SK-N-SH (cell line): ENCODE measurements around the gene ABR. TPM values are rescaled to one million over a fixed set of nuclear protein-coding genes. Genes with fewer than 3 reads are reported as not detected.

Experiments
- CTCF ChIA-PET: fragments of 300-600, 350-600 bp; formaldehyde crosslinking; extraction: SDS; loops from one replicate; lab custom pipeline; 2021; lab: Yijun Ruan, JAX
- POLR2A ChIA-PET: fragments of 350-600 bp; sonication (Branson Sonifier 250); formaldehyde crosslinking; extraction: SDS; loops from one replicate; lab custom pipeline; 2020; ENCODE audit warnings: antibody characterized with exemption, inconsistent platforms; lab: Yijun Ruan, JAX
- DNase-seq: peaks from one replicate; pipeline ENCODE4 v3.0.0; 2012
- H2AFZ ChIP-seq: fragments of 200-600 bp; sonication (generic); 2 replicates; pipeline ENCODE4 v1.8.1; 2016; ENCODE audit warnings: antibody characterized with exemption, mild to moderate bottlenecking, low read depth
- H3F3A ChIP-seq: fragments of 200-600 bp; sonication (generic); replicated peaks from 2 replicates; pipeline ENCODE3; 2016; ENCODE audit warnings: antibody characterized with exemption, mild to moderate bottlenecking; ENCODE audit not compliant: insufficient read depth
- H3K27ac ChIP-seq, 2 experiments: fragments of 200-500 bp in 1 of 2; fragments of 200-600 bp in 1 of 2; sonication (Bioruptor generic) in 1 of 2; sonication (generic), shearing (Covaris generic) in 1 of 2; 2 replicates each; pipeline versions ENCODE4 v1.5.1 to v1.6.1; 2014 to 2016; ENCODE audit warnings: low read depth in 2 of 2, inconsistent platforms in 1 of 2, low read length in 1 of 2, mild to moderate bottlenecking in 1 of 2, mixed read lengths in 1 of 2
- H3K27me3 ChIP-seq: fragments of 200-600 bp; sonication (generic), shearing (Covaris generic); 2 replicates; pipeline ENCODE4 v1.6.1; 2016; ENCODE audit warnings: mixed run types; ENCODE audit not compliant: insufficient read depth
- H3K36me3 ChIP-seq, 2 experiments: fragments of 200-500 bp in 1 of 2; fragments of 200-600 bp in 1 of 2; sonication (Bioruptor generic) in 1 of 2; sonication (generic) in 1 of 2; replicated peaks in 1 of 2; 2 replicates each; pipeline versions ENCODE3 to v1.5.1; 2014 to 2016; ENCODE audit warnings: low read length in 1 of 2, mild to moderate bottlenecking in 1 of 2; ENCODE audit not compliant: insufficient read depth in 2 of 2, control insufficient read depth in 1 of 2
- H3K4me1 ChIP-seq, 2 experiments: fragments of 200-500 bp in 1 of 2; fragments of 200-600 bp in 1 of 2; sonication (Bioruptor generic) in 1 of 2; sonication (generic), shearing (Covaris generic) in 1 of 2; 2 replicates each; pipeline versions ENCODE4 v1.5.1 to v1.6.1; 2014 to 2016; ENCODE audit warnings: low read depth in 1 of 2, low read length in 1 of 2, mixed run types in 1 of 2; ENCODE audit not compliant: insufficient read depth in 2 of 2, control insufficient read depth in 1 of 2
- H3K4me2 ChIP-seq: fragments of 200-600 bp; sonication (generic), shearing (Covaris generic); 2 replicates; pipeline ENCODE4 v1.6.1; 2017; ENCODE audit warnings: mixed run types
- H3K4me3 ChIP-seq, 2 experiments: fragments of 200-500 bp in 1 of 2; fragments of 200-600 bp in 1 of 2; sonication (Bioruptor generic) in 1 of 2; sonication (generic), shearing (Covaris generic) in 1 of 2; 2 replicates each; pipeline versions ENCODE4 v1.5.1 to v1.8.1; 2014 to 2016; ENCODE audit warnings: low read depth in 2 of 2, inconsistent platforms in 1 of 2, low read length in 1 of 2, mild to moderate bottlenecking in 1 of 2, mixed read lengths in 1 of 2, moderate library complexity in 1 of 2
- H3K79me2 ChIP-seq: fragments of 200-600 bp; sonication (generic); 2 replicates; pipeline ENCODE4 v1.8.1; 2017; ENCODE audit warnings: mild to moderate bottlenecking; ENCODE audit not compliant: insufficient read depth
- H3K9ac ChIP-seq: fragments of 200-600 bp; sonication (generic); 2 replicates; pipeline ENCODE4 v1.6.1; 2017; ENCODE audit warnings: mixed run types
- H3K9me2 ChIP-seq: fragments of 200-600 bp; sonication (generic); 2 replicates; pipeline ENCODE4 v1.6.1; 2017; ENCODE audit warnings: mixed run types
- H3K9me3 ChIP-seq: fragments of 200-600 bp; sonication (generic); 2 replicates; pipeline ENCODE4 v1.6.1; 2017; ENCODE audit warnings: mixed run types, mild to moderate bottlenecking, moderate library complexity
- H4K20me1 ChIP-seq: fragments of 200-600 bp; sonication (generic); 2 replicates; pipeline ENCODE4 v1.6.1; 2017; ENCODE audit warnings: mild to moderate bottlenecking, mixed run types; ENCODE audit not compliant: insufficient read depth
- EP300 ChIP-seq, 2 experiments: IDR thresholded peaks; 2 replicates each; pipeline versions ENCODE4 v1.4.0 to v1.6.1; 2012; ENCODE audit warnings: borderline replicate concordance in 1 of 2, low read depth in 1 of 2, low read length in 1 of 2
- EZH2phosphoT487 ChIP-seq: fragments of 200-600 bp; sonication (generic); IDR thresholded peaks from 2 replicates; pipeline ENCODE4 v1.6.1; 2017; ENCODE audit warnings: low read depth, mixed run types, mild to moderate bottlenecking, antibody characterized with exemption, moderate library complexity, borderline replicate concordance
- FOSL2 ChIP-seq: IDR thresholded peaks from 2 replicates; pipeline ENCODE4 v1.4.0; 2012; ENCODE audit warnings: low read depth, mild to moderate bottlenecking, moderate library complexity, borderline replicate concordance
- FOXJ3 ChIP-seq: sonication (generic); formaldehyde crosslinking; IDR thresholded peaks from 2 replicates; pipeline ENCODE4 v1.5.1; 2020; ENCODE audit warnings: mild to moderate bottlenecking, missing genetic modification reagents
- GABPA ChIP-seq: IDR thresholded peaks from 2 replicates; pipeline ENCODE4 v1.4.0; 2012; ENCODE audit warnings: low read depth, mild to moderate bottlenecking
- GATA2 ChIP-seq: sonication (generic); formaldehyde crosslinking; IDR thresholded peaks from 2 replicates; pipeline ENCODE4 v1.5.0; 2020; ENCODE audit warnings: mild to moderate bottlenecking, missing genetic modification reagents
- JUND ChIP-seq: IDR thresholded peaks from 2 replicates; pipeline ENCODE4 v1.4.0; 2012
- MEF2A ChIP-seq: IDR thresholded peaks from 2 replicates; pipeline ENCODE4 v1.4.0; 2012; ENCODE audit warnings: low read depth, borderline replicate concordance
- NRF1 ChIP-seq: IDR thresholded peaks from 2 replicates; pipeline ENCODE4 v1.6.1; 2012; ENCODE audit warnings: low read depth, mild to moderate bottlenecking, low read length
- POLR2AphosphoS5 ChIP-seq: IDR thresholded peaks from 2 replicates; pipeline ENCODE4 v1.6.1; 2012; ENCODE audit warnings: low read depth, low read length
- RAD21 ChIP-seq: IDR thresholded peaks from 2 replicates; pipeline ENCODE4 v1.6.1; 2012; ENCODE audit warnings: mild to moderate bottlenecking, low read length
- RCOR1 ChIP-seq: fragments of 150-350 bp; IDR thresholded peaks from 2 replicates; pipeline ENCODE4 v1.6.1; 2017; ENCODE audit warnings: antibody characterized with exemption, low read length
- RFX5 ChIP-seq: IDR thresholded peaks from 2 replicates; pipeline ENCODE4 v1.6.1; 2012; ENCODE audit warnings: mild to moderate bottlenecking, improper control_type of control experiment, low read length
- RXRA ChIP-seq: IDR thresholded peaks from 2 replicates; pipeline ENCODE4 v1.4.0; 2012; ENCODE audit warnings: low read depth, mild to moderate bottlenecking, borderline replicate concordance
- SIN3A ChIP-seq: IDR thresholded peaks from 2 replicates; pipeline ENCODE4 v1.6.1; 2012; ENCODE audit warnings: low read depth, mild to moderate bottlenecking, low read length, moderate library complexity, borderline replicate concordance
- SMC3 ChIP-seq: IDR thresholded peaks from 2 replicates; pipeline ENCODE4 v1.6.1; 2012; ENCODE audit warnings: low read depth, low read length, improper control_type of control experiment
- TAF1 ChIP-seq: IDR thresholded peaks from 2 replicates; pipeline ENCODE4 v1.6.1; 2012; ENCODE audit warnings: low read depth, mild to moderate bottlenecking, low read length, moderate library complexity, borderline replicate concordance
- TCF12 ChIP-seq: IDR thresholded peaks from 2 replicates; pipeline ENCODE4 v1.4.0; 2012
- TEAD4 ChIP-seq: IDR thresholded peaks from 2 replicates; pipeline ENCODE4 v1.4.0; 2012; ENCODE audit warnings: mild to moderate bottlenecking, borderline replicate concordance; ENCODE audit not compliant: insufficient read depth
- WGBS: methylation state at CpG from one replicate; pipeline ENCODE4 v1.1.6; 2017; ENCODE audit warnings: low lambda C conversion rate; 5-methylcytosine and 5-hydroxymethylcytosine counted together
- polyA plus RNA-seq, 3 experiments: library from polyadenylated mRNA; depleted of rRNA; stranded (reverse); fragments of >200 nt; gene quantifications; 2 replicates each; pipeline ENCODE4 v1.2.3, GENCODE V29; 2012
- TF ChIP-seq, protein P1 (sequence below): fragments of 150-350 bp; IDR thresholded peaks from 2 replicates; pipeline ENCODE4 v1.6.1; 2016; ENCODE audit warnings: mild to moderate bottlenecking, low read depth, low read length
- TF ChIP-seq, protein P2 (sequence below): IDR thresholded peaks from 2 replicates; pipeline ENCODE4 v1.4.0; 2012; ENCODE audit warnings: low read depth, borderline replicate concordance
- TF ChIP-seq, protein P3 (sequence below): IDR thresholded peaks from 2 replicates; pipeline ENCODE4; 2012

Gene ABR
- polyA plus RNA-seq, 1 of the 3 experiments (the other 2 are of a cell fraction), result 117 TPM

DNA sequence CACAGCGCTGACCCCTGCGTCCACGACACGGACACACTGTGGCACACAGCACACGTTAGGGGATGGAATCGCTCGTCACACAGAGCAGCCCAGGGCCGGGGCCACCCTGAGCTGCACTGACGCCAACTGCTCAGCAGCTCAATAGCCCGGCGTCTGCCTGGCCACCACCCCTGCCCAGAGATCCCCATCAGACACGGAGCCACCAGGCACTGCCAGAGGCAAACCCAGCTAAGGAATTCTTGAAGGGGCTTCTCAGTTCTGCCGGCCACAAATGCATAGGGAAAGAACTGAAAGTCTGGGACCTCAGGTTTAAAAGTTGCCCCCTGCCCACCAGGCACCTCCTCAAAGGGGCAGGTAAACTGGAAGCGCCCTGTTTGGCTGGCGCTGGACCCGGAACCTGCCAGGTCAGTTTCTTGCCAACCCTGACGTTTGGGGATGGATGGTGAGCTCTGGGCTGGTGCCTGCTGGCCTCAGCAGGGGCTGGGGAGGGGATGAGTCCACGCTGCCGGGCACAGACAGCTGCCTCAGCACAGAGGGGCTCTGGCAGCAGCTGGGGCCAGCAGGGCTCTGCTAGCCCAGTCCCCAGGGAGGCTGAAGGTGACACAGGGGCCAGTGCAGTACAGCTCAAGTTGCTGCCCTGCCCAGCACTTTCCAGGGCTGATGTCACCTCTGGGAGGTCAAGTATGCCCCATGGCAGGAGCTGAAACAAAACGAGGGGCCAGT, 149.7 kb downstream of the ABR start (continued):
- TF ChIP-seq, protein P1, sequence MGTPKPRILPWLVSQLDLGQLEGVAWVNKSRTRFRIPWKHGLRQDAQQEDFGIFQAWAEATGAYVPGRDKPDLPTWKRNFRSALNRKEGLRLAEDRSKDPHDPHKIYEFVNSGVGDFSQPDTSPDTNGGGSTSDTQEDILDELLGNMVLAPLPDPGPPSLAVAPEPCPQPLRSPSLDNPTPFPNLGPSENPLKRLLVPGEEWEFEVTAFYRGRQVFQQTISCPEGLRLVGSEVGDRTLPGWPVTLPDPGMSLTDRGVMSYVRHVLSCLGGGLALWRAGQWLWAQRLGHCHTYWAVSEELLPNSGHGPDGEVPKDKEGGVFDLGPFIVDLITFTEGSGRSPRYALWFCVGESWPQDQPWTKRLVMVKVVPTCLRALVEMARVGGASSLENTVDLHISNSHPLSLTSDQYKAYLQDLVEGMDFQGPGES, result no peak
- TF ChIP-seq EP300 (IDR thresholded peaks at IDR 0.05; ENCODE audit: borderline replicate concordance in 1 of 2, low read depth in 1 of 2, low read length in 1 of 2) (no peak), FOSL2 (no peak), JUND (no peak)
- TF ChIP-seq, protein P2, sequence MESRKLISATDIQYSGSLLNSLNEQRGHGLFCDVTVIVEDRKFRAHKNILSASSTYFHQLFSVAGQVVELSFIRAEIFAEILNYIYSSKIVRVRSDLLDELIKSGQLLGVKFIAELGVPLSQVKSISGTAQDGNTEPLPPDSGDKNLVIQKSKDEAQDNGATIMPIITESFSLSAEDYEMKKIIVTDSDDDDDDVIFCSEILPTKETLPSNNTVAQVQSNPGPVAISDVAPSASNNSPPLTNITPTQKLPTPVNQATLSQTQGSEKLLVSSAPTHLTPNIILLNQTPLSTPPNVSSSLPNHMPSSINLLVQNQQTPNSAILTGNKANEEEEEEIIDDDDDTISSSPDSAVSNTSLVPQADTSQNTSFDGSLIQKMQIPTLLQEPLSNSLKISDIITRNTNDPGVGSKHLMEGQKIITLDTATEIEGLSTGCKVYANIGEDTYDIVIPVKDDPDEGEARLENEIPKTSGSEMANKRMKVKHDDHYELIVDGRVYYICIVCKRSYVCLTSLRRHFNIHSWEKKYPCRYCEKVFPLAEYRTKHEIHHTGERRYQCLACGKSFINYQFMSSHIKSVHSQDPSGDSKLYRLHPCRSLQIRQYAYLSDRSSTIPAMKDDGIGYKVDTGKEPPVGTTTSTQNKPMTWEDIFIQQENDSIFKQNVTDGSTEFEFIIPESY, result no peak
- TF ChIP-seq, all 33 proteins: peak for 0

DNA sequence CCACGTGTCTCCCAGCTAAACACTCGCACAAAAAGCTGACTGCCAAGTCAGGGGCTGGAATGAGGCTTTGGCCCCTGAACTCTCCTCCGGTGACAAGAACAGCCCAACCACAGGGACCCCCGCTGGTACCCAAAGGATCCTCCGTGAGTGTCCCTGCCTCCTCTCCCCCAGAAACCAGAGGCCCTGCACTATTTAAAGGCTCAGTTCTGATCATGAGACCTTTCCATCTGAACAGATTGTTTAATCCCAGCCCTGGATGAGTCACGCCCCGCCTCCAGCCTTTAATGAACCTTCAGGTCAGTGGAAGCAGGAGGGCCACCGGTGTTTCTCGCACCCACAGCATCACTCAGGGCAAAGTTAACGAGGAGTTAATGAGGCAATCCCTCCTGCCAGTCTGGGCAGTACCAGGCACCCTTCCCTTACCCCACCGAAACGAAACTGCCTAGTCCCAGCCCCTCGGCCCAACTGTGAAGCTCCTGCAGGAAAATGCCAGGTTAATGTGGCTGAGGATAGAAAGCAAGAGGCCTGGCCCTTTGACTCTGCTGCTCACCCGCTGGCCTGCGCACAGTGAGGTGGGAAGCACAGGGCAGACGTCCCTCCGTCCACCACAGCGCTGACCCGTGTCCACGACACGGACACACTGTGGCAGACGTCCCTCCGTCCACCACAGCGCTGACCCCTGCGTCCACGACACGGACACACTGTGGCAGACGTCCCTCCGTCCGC, 150.4 kb downstream of the ABR start:
- no peak overlapping the region for H3K4me3 ChIP-seq
- peaks cover 6% of the 10 kb centered on the region for H3F3A ChIP-seq
- H3K27ac ChIP-seq, result peak overlapping the region in 1 of 2 experiments; percentile 94; a peak in 2 of 4 replicates
- WGBS, result 81% methylated on average over 19 of the region's 30 CpGs
- no peak overlapping the region for H3K4me2 ChIP-seq
- H3K36me3 ChIP-seq, result peaks cover 2 to 19% of the 10 kb centered on the region in 2 experiments
- DNase-seq, result no peak
- ChIA-PET CTCF (interaction anchor here (0.6 to 6.3 kb wide), 9 partner anchors 13 to 158 kb away, joined by 3 to 41 read pairs (median 4); partner anchors contain the start of genes NXN and TIMM22), POLR2A (no interaction called here)
- peaks cover 5% of the 10 kb centered on the region; the same call in 1 of the 2 replicates for H3K79me2 ChIP-seq
- no peak overlapping the region for H3K9ac ChIP-seq
- H3K4me1 ChIP-seq, result peaks cover 0 to 21% of the 10 kb centered on the region in 2 experiments; a peak in 1 of 4 replicates
- no peaks in the 10 kb centered on the region for H3K9me2 ChIP-seq
- no peaks in the 10 kb centered on the region for H3K9me3 ChIP-seq
- peaks cover 36% of the 10 kb centered on the region for H4K20me1 ChIP-seq
- H2AFZ ChIP-seq, result no peak overlapping the region
- H3K27me3 ChIP-seq, result no peaks in the 10 kb centered on the region
- no peak for TF ChIP-seq SMC3
- TF ChIP-seq GABPA, result no peak
- TF ChIP-seq RFX5, result no peak
- TF ChIP-seq RCOR1, result no peak
- TF ChIP-seq NRF1, result no peak
- no peak for TF ChIP-seq TCF12
- TF ChIP-seq EZH2phosphoT487, result no peak
- TF ChIP-seq GATA2 (CRISPR knock-in tag), result no peak
- TF ChIP-seq SIN3A, result no peak
- TF ChIP-seq POLR2AphosphoS5, result no peak
- TF ChIP-seq FOXJ3 (CRISPR knock-in tag), result no peak
- no peak for TF ChIP-seq TAF1
- TF ChIP-seq, protein P2, result no peak
- TF ChIP-seq, protein P3, sequence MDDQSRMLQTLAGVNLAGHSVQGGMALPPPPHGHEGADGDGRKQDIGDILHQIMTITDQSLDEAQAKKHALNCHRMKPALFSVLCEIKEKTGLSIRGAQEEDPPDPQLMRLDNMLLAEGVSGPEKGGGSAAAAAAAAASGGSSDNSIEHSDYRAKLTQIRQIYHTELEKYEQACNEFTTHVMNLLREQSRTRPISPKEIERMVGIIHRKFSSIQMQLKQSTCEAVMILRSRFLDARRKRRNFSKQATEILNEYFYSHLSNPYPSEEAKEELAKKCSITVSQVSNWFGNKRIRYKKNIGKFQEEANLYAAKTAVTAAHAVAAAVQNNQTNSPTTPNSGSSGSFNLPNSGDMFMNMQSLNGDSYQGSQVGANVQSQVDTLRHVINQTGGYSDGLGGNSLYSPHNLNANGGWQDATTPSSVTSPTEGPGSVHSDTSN, result no peak
- TF ChIP-seq TEAD4, result no peak
- no peak for TF ChIP-seq RAD21
- no peak for TF ChIP-seq MEF2A
- TF ChIP-seq, protein P1, result no peak
- TF ChIP-seq RXRA, result no peak
